HG03280 (cell line): ENCODE data around the gene SFN.

ENCODE experiments used
- ATAC-seq: cut with Tn5 transposase; IDR thresholded peaks from one replicate; pipeline ENCODE4 v1.9.1; 2021; ENCODE audit warnings: mild to moderate bottlenecking, moderate library complexity; ENCODE audit not compliant: unreplicated experiment

The SFN gene

DNA sequence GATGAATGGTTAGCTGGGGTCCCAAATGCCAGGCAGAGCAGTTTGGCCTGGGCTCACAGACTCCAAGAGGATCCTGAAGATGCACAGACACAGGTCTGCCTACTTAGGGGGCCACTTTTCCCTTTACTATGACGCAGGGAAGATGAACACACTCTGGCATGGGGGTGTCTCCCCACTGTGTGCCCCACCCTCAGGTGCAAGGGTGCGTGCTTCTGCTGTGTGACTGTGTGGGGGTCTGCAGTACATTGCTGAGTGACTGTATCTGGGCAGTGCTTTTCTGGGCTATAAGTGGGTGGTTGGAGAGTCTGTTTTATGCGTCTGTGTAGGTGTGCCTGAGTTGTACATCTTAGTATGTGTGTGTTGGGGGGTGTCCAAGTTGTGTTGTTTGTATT, 47.0 kb downstream of the SFN start:
- ATAC-seq, result no peak

GRCh38 chr1:26910343-26911160, 47.6 kb downstream of the SFN start:
- no peak for ATAC-seq

DNA sequence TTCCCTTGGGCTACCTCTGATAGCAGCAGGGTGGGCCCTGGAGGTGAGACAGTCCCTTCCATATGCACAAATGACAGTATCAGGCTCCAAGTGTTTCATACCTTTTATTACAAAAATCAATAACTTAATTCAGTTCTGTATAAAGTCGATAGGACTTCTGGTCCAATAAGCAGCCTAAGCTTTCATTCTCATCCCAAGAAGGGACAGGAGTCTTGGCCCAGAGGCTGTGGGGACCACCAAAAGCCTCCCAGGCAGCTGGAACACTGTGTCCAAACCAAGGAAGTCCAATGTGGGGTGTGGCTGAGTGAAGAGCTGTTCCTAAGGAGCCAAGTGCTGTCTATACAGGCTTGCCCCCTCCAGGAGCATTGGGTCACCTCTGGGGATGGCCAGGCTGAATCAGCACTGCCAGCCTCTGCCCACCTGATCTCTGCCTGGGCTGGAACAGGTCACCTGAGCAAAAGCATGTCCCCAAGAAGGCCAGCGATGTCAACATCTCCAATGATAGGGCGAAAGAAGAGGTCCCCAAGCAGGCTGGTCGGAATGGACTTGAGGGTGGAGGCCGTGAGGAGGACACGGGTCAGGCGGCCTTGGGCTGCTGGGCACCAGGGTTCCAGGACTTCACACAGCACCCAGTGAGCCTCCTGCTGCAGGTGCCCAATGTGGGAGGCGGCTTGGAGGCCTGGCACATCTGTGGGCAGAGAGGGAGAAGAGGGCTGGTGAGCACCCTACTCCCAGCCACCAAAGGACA, 48.6 kb downstream of the SFN start:
- ATAC-seq, result no peak

DNA sequence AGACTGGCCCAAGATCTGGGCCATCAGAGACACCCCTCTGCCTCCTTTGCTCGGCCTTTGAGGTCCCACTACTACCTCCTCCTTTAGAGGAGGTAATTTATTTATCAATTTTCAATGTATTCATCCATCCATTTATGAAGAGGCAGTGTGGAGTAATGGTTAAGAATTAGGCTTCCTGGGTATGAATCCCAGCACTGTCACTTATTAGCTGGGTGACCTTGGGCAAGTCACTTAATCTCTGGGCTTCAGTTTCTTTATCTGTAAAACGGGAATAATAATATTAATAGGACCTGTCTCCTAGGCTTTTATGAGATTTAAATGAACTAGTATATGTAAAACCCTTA, 49.2 kb downstream of the SFN start:
- ATAC-seq, result no peak

GRCh38 chr1:26913389-26913753, 50.4 kb downstream of the SFN start:
- ATAC-seq, result no peak
